ENCODE data around the gene SAPCD2. TPM values are rescaled to one million over a fixed set of nuclear protein-coding genes. Genes with fewer than 3 reads are reported as not detected.

The SAPCD2 gene
- total RNA-seq, 1 donor from 2014 or later: 13.5 TPM

DNA sequence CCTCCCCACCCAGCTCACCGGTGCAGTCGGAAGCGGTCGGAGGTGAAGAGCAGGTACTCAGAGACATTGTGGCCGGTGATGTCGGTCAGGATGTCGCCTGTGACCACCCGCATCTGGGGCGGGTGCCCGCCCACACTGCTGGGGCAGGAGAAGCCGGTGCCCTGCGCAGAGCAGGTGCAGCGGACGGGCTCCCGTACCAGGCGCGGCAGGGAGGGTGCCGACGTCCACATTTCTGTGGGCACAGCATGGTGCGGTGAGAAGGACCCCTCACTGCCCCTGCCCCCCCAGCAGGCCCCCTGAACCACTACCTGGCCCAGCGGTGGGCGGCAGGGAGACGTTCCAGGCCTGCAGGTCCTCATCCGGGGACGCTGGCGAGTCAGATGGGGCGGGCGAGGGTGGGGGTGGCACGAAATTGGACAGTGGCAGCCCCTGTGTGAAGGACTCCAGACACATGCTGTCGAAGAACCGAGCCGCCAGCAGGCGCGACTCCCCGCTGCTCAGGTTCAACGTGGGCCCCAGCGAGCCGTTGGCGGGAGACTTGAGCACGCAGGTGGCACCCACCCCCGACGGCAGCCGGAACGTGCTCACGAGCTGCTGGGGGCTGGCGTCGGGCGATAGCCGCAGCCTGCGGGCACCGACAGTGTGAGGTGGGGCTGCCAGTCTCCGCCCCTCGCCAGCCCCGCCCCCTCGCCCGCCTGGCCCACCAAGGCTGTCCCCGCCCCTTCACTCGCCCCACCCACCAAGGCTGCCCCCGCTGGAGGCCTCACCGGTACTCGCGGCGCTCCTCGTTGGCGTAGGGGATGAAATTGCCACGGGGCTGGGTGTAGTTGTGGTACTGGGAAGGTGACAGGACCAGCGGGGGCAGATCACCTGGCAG lies 57.4 kb downstream of the SAPCD2 start:
- no peaks in the 10 kb centered on the region for H3K36me3 Mint-ChIP-seq (ENCODE audit: unreplicated experiment)
- H3K4me3 Mint-ChIP-seq (ENCODE audit: unreplicated experiment): no peak overlapping the region
- TF ChIP-seq, protein P1, sequence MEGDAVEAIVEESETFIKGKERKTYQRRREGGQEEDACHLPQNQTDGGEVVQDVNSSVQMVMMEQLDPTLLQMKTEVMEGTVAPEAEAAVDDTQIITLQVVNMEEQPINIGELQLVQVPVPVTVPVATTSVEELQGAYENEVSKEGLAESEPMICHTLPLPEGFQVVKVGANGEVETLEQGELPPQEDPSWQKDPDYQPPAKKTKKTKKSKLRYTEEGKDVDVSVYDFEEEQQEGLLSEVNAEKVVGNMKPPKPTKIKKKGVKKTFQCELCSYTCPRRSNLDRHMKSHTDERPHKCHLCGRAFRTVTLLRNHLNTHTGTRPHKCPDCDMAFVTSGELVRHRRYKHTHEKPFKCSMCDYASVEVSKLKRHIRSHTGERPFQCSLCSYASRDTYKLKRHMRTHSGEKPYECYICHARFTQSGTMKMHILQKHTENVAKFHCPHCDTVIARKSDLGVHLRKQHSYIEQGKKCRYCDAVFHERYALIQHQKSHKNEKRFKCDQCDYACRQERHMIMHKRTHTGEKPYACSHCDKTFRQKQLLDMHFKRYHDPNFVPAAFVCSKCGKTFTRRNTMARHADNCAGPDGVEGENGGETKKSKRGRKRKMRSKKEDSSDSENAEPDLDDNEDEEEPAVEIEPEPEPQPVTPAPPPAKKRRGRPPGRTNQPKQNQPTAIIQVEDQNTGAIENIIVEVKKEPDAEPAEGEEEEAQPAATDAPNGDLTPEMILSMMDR (IDR thresholded peaks at IDR 0.05; ENCODE audit: partially characterized antibody, unreplicated experiment): no peak
- peaks cover 1% of the 10 kb centered on the region for H3K9me3 Mint-ChIP-seq (ENCODE audit: unreplicated experiment)
- no peaks in the 10 kb centered on the region for H3K4me1 Mint-ChIP-seq (ENCODE audit: low read depth, unreplicated experiment)
- DNase-seq: no peak
- peaks cover 4% of the 10 kb centered on the region for H3K27me3 Mint-ChIP-seq (ENCODE audit: unreplicated experiment)
- H3K27ac Mint-ChIP-seq (ENCODE audit: unreplicated experiment): no peak overlapping the region

Other genes with a start within 250 kb of the SAPCD2 start
- gene AJM1, start 228.1 kb downstream of the SAPCD2 start, total RNA-seq (ENCODE audit: unreplicated experiment): 15.3 TPM
- gene PHPT1, start 221.1 kb downstream of the SAPCD2 start, total RNA-seq (ENCODE audit: unreplicated experiment): 101 TPM
- gene MAMDC4, start 218.2 kb downstream of the SAPCD2 start, total RNA-seq (ENCODE audit: unreplicated experiment): 17.6 TPM
- gene EDF1, start 204.2 kb downstream of the SAPCD2 start, total RNA-seq (ENCODE audit: unreplicated experiment): 343 TPM
- 27.3 TPM for gene TRAF2, start 184.0 kb downstream of the SAPCD2 start, total RNA-seq (ENCODE audit: unreplicated experiment)
- 77.9 TPM for gene FBXW5, start 125.8 kb downstream of the SAPCD2 start, total RNA-seq (ENCODE audit: unreplicated experiment)
- gene C8G, start 125.3 kb downstream of the SAPCD2 start, total RNA-seq (ENCODE audit: unreplicated experiment): 14.5 TPM
- gene LCN12, start 118.3 kb downstream of the SAPCD2 start, total RNA-seq (ENCODE audit: unreplicated experiment): 2.9 TPM
- not detected for gene PTGDS, start 93.1 kb downstream of the SAPCD2 start, total RNA-seq (ENCODE audit: unreplicated experiment)
- not detected for gene LCNL1, start 87.6 kb downstream of the SAPCD2 start, total RNA-seq (ENCODE audit: unreplicated experiment)
- 50.7 TPM for gene PAXX, start 78.1 kb downstream of the SAPCD2 start, total RNA-seq (ENCODE audit: unreplicated experiment)
- gene CLIC3, start 74.0 kb downstream of the SAPCD2 start, total RNA-seq (ENCODE audit: unreplicated experiment): not detected
- 70.7 TPM for gene ABCA2, start 42.3 kb downstream of the SAPCD2 start, total RNA-seq (ENCODE audit: unreplicated experiment)
- gene FUT7, start 38.5 kb downstream of the SAPCD2 start, total RNA-seq (ENCODE audit: unreplicated experiment): 0.20 TPM
- 260 TPM for gene NPDC1, start 24.4 kb downstream of the SAPCD2 start, total RNA-seq (ENCODE audit: unreplicated experiment)
- gene ENTPD2, start 16.5 kb downstream of the SAPCD2 start, total RNA-seq (ENCODE audit: unreplicated experiment): 0.69 TPM
- gene UAP1L1, start 7.0 kb upstream of the SAPCD2 start, total RNA-seq (ENCODE audit: unreplicated experiment): 5.1 TPM
- 59.8 TPM for gene MAN1B1, start 16.4 kb upstream of the SAPCD2 start, total RNA-seq (ENCODE audit: unreplicated experiment)
- gene DPP7, start 44.2 kb upstream of the SAPCD2 start, total RNA-seq (ENCODE audit: unreplicated experiment): 30.8 TPM
- 5.5 TPM for gene GRIN1, start 68.6 kb upstream of the SAPCD2 start, total RNA-seq (ENCODE audit: unreplicated experiment)
- 0.98 TPM for gene LRRC26, start 99.5 kb upstream of the SAPCD2 start, total RNA-seq (ENCODE audit: unreplicated experiment)
- not detected for gene TMEM210, start 101.5 kb upstream of the SAPCD2 start, total RNA-seq (ENCODE audit: unreplicated experiment)
- gene ANAPC2, start 118.0 kb upstream of the SAPCD2 start, total RNA-seq (ENCODE audit: unreplicated experiment): 72.9 TPM
- gene SSNA1, start 118.1 kb upstream of the SAPCD2 start, total RNA-seq (ENCODE audit: unreplicated experiment): 37.3 TPM
- 9.6 TPM for gene TPRN, start 130.2 kb upstream of the SAPCD2 start, total RNA-seq (ENCODE audit: unreplicated experiment)
- gene TMEM203, start 135.1 kb upstream of the SAPCD2 start, total RNA-seq (ENCODE audit: unreplicated experiment): 36.5 TPM
- gene NDOR1, start 135.1 kb upstream of the SAPCD2 start, total RNA-seq (ENCODE audit: unreplicated experiment): 31.6 TPM
- 24.8 TPM for gene RNF208, start 151.7 kb upstream of the SAPCD2 start, total RNA-seq (ENCODE audit: unreplicated experiment)
- 2.1 TPM for gene CYSRT1, start 154.6 kb upstream of the SAPCD2 start, total RNA-seq (ENCODE audit: unreplicated experiment)
- 0.39 TPM for gene RNF224, start 156.9 kb upstream of the SAPCD2 start, total RNA-seq (ENCODE audit: unreplicated experiment)
- not detected for gene SLC34A3, start 160.3 kb upstream of the SAPCD2 start, total RNA-seq (ENCODE audit: unreplicated experiment)
- 192 TPM for gene TUBB4B, start 170.7 kb upstream of the SAPCD2 start, total RNA-seq (ENCODE audit: unreplicated experiment)
- not detected for gene STPG3, start 180.7 kb upstream of the SAPCD2 start, total RNA-seq (ENCODE audit: unreplicated experiment)
- gene NELFB, start 184.8 kb upstream of the SAPCD2 start, total RNA-seq (ENCODE audit: unreplicated experiment): 48.5 TPM
- 1.5 TPM for gene TOR4A, start 207.2 kb upstream of the SAPCD2 start, total RNA-seq (ENCODE audit: unreplicated experiment)
- gene NRARP, start 231.7 kb upstream of the SAPCD2 start, total RNA-seq (ENCODE audit: unreplicated experiment): 15.2 TPM

Data from glutamatergic neuron (in vitro differentiated cells).